Mesodermal cell (in vitro differentiated cells): ENCODE data around the gene VPS37B.

Source experiments
- H3K27ac ChIP-seq: 2 replicates; pipeline ENCODE4 v1.7.0; 2013; ENCODE audit warnings: mild to moderate bottlenecking, low read depth, low read length, moderate library complexity; ENCODE audit not compliant: severe bottlenecking
- H3K36me3 ChIP-seq: 2 replicates; pipeline ENCODE4 v1.7.1; 2013; ENCODE audit warnings: mild to moderate bottlenecking, low read length, moderate library complexity; ENCODE audit not compliant: control insufficient read depth, insufficient read depth
- H3K4me1 ChIP-seq: one replicate; pipeline ENCODE4 v1.7.1; 2013; ENCODE audit warnings: mild to moderate bottlenecking, low read length; ENCODE audit not compliant: insufficient read depth, control insufficient read depth, poor library complexity, severe bottlenecking
- H3K4me3 ChIP-seq: 2 replicates; pipeline ENCODE4 v1.7.0; 2013; ENCODE audit warnings: low read length, control low read depth, mild to moderate bottlenecking; ENCODE audit not compliant: insufficient read depth, poor library complexity, severe bottlenecking; ENCODE audit errors: extremely low read depth
- H3K9me3 ChIP-seq: 2 replicates; pipeline ENCODE4 v1.7.1; 2013; ENCODE audit warnings: mild to moderate bottlenecking, low read length, moderate library complexity; ENCODE audit not compliant: control insufficient read depth
- WGBS, 2 experiments: methylation state at CpG; one replicate each; pipeline ENCODE4 v1.1.5; 2013; ENCODE audit warnings: missing lambda C conversion rate in 2 of 2; ENCODE audit not compliant: insufficient coverage in 2 of 2; 5-methylcytosine and 5-hydroxymethylcytosine counted together

The VPS37B gene

GRCh38 chr12:122841544-122842321, 54.2 kb downstream of the VPS37B start:
- WGBS, 2 experiments: 47 to 55% methylated on average over 18 to 19 of the region's 23 CpGs
- H3K4me3 ChIP-seq: no peak overlapping the region
- no peaks in the 10 kb centered on the region for H3K9me3 ChIP-seq
- no peaks in the 10 kb centered on the region for H3K36me3 ChIP-seq
- H3K27ac ChIP-seq: peak overlapping the region; percentile 70
- H3K4me1 ChIP-seq: peaks cover 24% of the 10 kb centered on the region

DNA sequence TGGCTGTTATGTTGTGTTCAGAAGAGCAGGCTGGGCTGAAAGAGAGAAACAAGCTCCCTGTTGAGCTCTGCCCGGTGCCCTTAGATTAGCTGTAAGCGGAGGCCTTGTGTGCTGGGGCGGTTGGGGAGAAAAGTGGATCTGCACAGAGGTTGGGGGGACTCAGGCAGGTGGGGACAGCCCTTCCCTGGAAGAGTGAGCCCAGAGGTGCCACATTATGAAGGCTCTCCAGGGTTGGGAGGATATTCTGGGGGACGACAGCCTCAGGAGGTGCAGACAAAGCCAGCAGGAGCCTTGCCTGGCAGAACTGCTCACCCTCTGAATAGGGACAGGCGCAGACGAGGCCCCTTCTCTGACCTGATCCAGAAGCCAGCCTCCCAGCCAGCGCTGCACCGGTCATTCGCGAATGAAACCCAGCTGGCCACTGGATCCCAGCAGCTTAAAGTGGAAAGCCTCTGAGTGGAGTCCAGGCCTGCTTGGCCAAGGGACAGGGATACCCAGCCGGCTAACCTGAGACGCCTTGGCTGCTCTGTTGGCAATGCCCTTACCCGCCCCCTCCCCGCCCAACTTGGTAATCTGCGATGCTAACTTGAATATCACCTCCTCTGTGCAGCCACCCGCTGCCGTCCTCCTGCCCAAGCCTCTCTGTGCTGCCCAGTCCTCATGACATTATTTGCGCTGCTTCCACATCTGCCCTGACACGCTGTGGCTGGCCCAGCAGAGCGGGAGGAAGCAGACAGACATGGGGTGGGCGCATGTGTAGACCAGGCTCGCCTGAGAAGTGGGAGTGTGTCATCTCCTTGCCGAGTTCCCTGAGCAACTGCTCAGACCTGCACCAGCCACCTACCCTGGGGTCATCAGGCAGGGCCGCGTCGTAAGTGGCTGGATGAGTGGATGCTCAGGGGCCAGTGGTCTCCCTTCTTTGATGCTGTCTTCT, 55.1 kb downstream of the VPS37B start:
- Histone ChIP-seq H3K4me1 (peaks cover 24% of the 10 kb centered on the region), H3K4me3 (no peak overlapping the region), H3K9me3 (no peaks in the 10 kb centered on the region), H3K27ac (peak overlapping the region; percentile 70), H3K36me3 (no peaks in the 10 kb centered on the region)
- 83 to 92% methylated on average over 12 to 25 of the region's 26 CpGs for WGBS, 2 experiments

DNA sequence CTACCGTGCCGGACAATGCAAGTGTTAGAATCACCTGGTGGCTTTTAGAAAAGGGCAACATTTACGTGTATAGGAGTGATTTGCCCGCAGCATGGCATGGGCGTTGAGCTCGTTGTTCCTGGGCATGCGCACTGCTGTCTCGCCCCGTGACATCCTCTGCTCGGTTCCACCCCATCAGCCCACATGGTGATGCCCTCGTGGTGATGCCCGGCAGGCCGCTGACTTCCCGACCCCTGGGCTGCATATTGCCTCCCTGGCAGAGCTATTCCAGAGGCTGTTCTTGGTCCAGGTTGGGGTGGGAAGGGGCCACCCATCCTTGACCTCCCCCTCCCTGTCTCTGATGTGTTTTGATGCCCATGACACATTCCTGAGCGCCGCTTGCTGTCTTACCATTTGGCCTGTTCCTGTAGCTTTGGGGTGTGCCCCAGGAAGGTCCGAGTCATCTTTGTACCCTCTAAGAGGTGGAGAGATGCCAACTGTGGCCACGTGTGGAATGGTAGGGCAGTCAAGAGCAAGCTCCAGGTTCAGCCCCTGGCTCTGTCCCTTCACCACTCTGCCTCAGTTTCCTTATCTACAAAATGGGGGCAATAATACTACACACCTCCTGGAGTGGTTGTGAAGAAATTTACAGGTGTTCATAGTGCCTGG, 55.9 kb downstream of the VPS37B start:
- Histone ChIP-seq H3K4me1 (peaks cover 24% of the 10 kb centered on the region), H3K36me3 (no peaks in the 10 kb centered on the region), H3K27ac (no peak overlapping the region), H3K9me3 (no peaks in the 10 kb centered on the region), H3K4me3 (no peak overlapping the region)
- WGBS, 2 experiments: 94 to 97% methylated on average over 13 to 17 of the region's 18 CpGs

DNA sequence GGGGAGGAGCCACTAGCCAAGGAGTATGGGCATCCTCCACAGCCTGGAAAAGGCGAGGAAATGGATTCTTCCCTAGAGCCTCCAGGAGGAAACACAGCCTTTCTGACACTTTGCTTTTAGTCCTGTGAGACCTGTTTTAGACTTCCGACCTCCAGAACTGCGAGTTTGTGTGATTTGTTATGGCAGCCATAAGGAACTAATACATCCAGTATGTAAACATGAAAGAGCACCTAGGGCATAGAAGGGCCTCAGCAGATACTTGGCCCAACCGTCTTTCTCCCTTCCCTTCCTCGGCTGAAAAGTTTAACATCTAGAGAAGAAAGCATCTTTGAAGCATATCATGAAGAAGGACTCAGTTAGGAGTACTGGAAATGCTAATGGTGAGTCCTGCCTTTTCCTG, 57.1 kb downstream of the VPS37B start:
- no peaks in the 10 kb centered on the region for H3K9me3 ChIP-seq
- H3K4me1 ChIP-seq: peaks cover 24% of the 10 kb centered on the region
- 86 to 87% methylated on average over 3 of the region's 5 CpGs for WGBS, 2 experiments
- no peak overlapping the region for H3K27ac ChIP-seq
- no peaks in the 10 kb centered on the region for H3K36me3 ChIP-seq
- no peak overlapping the region for H3K4me3 ChIP-seq

- Histone ChIP-seq H3K27ac (no peak overlapping the region), H3K4me3 (no peak overlapping the region), H3K36me3 (no peaks in the 10 kb centered on the region), H3K9me3 (no peaks in the 10 kb centered on the region), H3K4me1 (peaks cover 24% of the 10 kb centered on the region)
- 82 to 86% methylated on average over 21 to 22 of the region's 22 CpGs for WGBS, 2 experiments
Measured at GRCh38 chr12:122837306-122838265, 58.3 kb downstream of the VPS37B start.

GRCh38 chr12:122836027-122836921, 59.6 kb downstream of the VPS37B start:
- Histone ChIP-seq H3K4me1 (peaks cover 11% of the 10 kb centered on the region), H3K4me3 (peak overlapping the region; percentile 53), H3K9me3 (no peaks in the 10 kb centered on the region), H3K27ac (no peak overlapping the region), H3K36me3 (no peaks in the 10 kb centered on the region)
- 4 to 6% methylated on average over 19 to 28 of the region's 42 CpGs for WGBS, 2 experiments

GRCh38 chr12:122835750-122836026, 60.2 kb downstream of the VPS37B start:
- Histone ChIP-seq H3K4me1 (peaks cover 5% of the 10 kb centered on the region), H3K4me3 (peak overlapping the region; percentile 53), H3K27ac (no peak overlapping the region), H3K9me3 (no peaks in the 10 kb centered on the region), H3K36me3 (no peaks in the 10 kb centered on the region)
- 0% methylated on average over 25 to 42 of the region's 43 CpGs for WGBS, 2 experiments

DNA sequence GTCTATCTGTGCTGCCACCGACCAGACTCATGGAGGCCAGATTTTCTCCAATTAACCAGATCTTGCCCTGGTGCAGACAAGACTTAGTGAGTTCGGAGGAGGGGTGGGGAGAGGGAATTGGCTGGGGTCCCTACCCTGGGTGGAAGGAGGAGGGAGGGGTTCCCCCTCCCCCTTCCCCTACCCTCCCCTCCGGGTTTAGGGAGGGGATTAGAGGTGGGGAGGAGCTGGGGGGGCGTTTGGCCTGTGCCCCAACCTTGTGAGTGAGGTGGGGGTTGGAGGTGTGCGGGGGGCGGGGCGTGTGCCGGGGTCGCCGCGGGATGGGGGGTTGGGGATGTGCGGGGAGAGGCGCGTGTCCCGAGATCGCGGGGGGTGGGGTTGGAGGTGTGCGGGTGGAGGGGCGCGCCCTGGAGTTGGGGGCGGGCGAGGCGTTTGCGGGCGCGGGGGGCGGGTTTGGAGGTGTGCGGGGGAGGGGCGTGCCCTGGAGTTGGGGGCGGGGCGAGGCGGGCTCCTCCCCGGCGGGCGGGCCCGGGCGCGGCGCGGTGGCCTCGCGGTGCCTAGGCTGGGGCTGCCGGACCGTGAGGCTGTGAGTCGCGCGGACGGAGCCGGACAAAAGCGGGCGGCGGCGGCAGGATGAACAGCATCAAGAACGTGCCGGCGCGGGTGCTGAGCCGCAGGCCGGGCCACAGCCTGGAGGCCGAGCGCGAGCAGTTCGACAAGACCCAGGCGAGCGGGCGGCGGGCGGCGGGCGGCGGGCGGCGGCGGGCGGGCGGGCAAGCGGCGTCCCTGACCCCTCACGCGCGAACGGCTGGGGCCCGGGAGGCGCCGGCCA, 60.8 kb downstream of the VPS37B start, which contains the start of gene HIP1R:
TSS of gene HIP1R (plus strand) at position 537 of the 829 bp plus-strand sequence. CDS start at position 631, 94 bp downstream.
- 0 to 1% methylated on average over 28 to 33 of the region's 85 CpGs for WGBS, 2 experiments
- Histone ChIP-seq H3K9me3 (no peaks in the 10 kb centered on the region), H3K27ac (peak within 1 kb of the TSS; percentile 46), H3K36me3 (no peaks in the 10 kb centered on the region), H3K4me3 (peak within 1 kb of the TSS; percentile 53), H3K4me1 (no peaks in the 10 kb centered on the region)
